ENCODE measurements around the gene MYOCD.

Gene MYOCD

GRCh38 chr17:12646761-12647422 is 18.8 kb upstream of the MYOCD start:
- ATAC-seq (ENCODE audit: insufficient read depth, low read depth) (no peak), DNase-seq (no peak)
- H3K9ac ChIP-seq (ENCODE audit: low read depth, low read length): no peak overlapping the region
- H3K4me2 ChIP-seq (ENCODE audit: insufficient read depth, low read length): no peak overlapping the region
- no peak overlapping the region for H3K4me3 ChIP-seq (ENCODE audit: low read depth in 1 of 2, low read length in 2 of 2)
- no peak for TF ChIP-seq CTCF (IDR thresholded peaks at IDR 0.05; ENCODE audit: borderline replicate concordance, extremely low read depth, low read length, poor library complexity, severe bottlenecking)
- no peak for TF ChIP-seq EZH2 (IDR thresholded peaks at IDR 0.05; ENCODE audit: borderline replicate concordance, low read depth, low read length, severe bottlenecking)
- no peak overlapping the region for H2AFZ ChIP-seq (ENCODE audit: low read depth, low read length)
- no peak overlapping the region for H3K27ac ChIP-seq (ENCODE audit: low read length)
- H3K27me3 ChIP-seq (ENCODE audit: insufficient read depth, low read length, poor library complexity): peaks cover 7% of the 10 kb centered on the region
- no peaks in the 10 kb centered on the region for H4K20me1 ChIP-seq (ENCODE audit: insufficient read depth, low read length)
- H3K4me1 ChIP-seq (ENCODE audit: insufficient read depth, low read length): no peaks in the 10 kb centered on the region
- no peaks in the 10 kb centered on the region for H3K9me3 ChIP-seq (ENCODE audit: insufficient read depth, low read length, severe bottlenecking)
- H3K36me3 ChIP-seq (ENCODE audit: insufficient read depth, low read length): no peaks in the 10 kb centered on the region
- H3K79me2 ChIP-seq (ENCODE audit: insufficient read depth, low read length): no peaks in the 10 kb centered on the region

DNA sequence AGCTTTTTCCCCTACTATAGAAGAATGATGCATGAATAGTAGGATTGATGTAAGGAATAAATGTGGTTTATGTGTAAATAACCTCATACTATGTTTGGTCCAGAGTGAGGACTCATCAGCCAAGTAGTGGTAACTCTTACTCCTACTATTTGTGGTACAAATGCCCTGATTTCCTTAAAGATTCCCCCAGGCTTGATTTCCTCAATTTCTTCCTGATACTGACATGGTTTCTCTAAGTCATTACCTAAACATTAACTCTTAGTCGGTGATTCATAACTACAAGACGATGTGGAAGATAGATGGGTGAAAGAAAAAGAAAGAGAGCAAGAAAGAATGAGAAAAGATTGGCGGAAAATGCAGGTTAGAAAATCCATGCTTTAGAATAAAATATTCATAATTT is 17.2 kb upstream of the MYOCD start:
- DNase-seq: no peak
- H3K9me3 ChIP-seq (ENCODE audit: insufficient read depth, low read length, severe bottlenecking): no peaks in the 10 kb centered on the region
- H3K9ac ChIP-seq (ENCODE audit: low read depth, low read length): no peak overlapping the region
- no peaks in the 10 kb centered on the region for H3K79me2 ChIP-seq (ENCODE audit: insufficient read depth, low read length)
- no peaks in the 10 kb centered on the region for H3K36me3 ChIP-seq (ENCODE audit: insufficient read depth, low read length)
- TF ChIP-seq CTCF (IDR thresholded peaks at IDR 0.05; ENCODE audit: borderline replicate concordance, extremely low read depth, low read length, poor library complexity, severe bottlenecking) (no peak), EZH2 (IDR thresholded peaks at IDR 0.05; ENCODE audit: borderline replicate concordance, low read depth, low read length, severe bottlenecking) (no peak)
- H3K27me3 ChIP-seq (ENCODE audit: insufficient read depth, low read length, poor library complexity): peaks cover 7% of the 10 kb centered on the region
- H4K20me1 ChIP-seq (ENCODE audit: insufficient read depth, low read length): no peaks in the 10 kb centered on the region
- ATAC-seq (ENCODE audit: insufficient read depth, low read depth): no peak
- H3K4me1 ChIP-seq (ENCODE audit: insufficient read depth, low read length): no peaks in the 10 kb centered on the region
- H3K27ac ChIP-seq (ENCODE audit: low read length): no peak overlapping the region
- H2AFZ ChIP-seq (ENCODE audit: low read depth, low read length): no peak overlapping the region
- no peak overlapping the region for H3K4me2 ChIP-seq (ENCODE audit: insufficient read depth, low read length)
- no peak overlapping the region for H3K4me3 ChIP-seq (ENCODE audit: low read depth in 1 of 2, low read length in 2 of 2)

DNA sequence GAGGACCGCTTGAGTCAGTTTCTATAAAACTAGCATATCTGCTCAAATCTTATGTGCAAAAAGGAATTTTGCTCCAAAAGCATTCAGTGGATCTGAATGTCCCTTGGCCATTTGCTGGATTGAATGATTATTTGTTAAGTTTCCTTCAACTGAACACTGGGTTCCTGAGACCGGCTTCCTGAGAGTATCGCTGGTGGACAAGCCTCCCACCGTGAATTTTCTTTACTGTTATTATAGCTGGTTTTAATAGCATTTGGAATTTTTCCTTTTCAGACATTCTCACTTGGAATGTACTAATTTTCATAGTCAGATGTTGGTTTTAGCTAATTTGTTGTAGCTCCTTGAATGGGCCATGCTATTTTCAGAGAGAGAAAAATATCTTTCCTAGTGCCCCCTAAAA is 9.8 kb upstream of the MYOCD start:
- H3K9me3 ChIP-seq (ENCODE audit: insufficient read depth, low read length, severe bottlenecking): no peaks in the 10 kb centered on the region
- no peaks in the 10 kb centered on the region for H4K20me1 ChIP-seq (ENCODE audit: insufficient read depth, low read length)
- H3K4me2 ChIP-seq (ENCODE audit: insufficient read depth, low read length): no peak overlapping the region
- no peaks in the 10 kb centered on the region for H3K27me3 ChIP-seq (ENCODE audit: insufficient read depth, low read length, poor library complexity)
- TF ChIP-seq EZH2 (IDR thresholded peaks at IDR 0.05; ENCODE audit: borderline replicate concordance, low read depth, low read length, severe bottlenecking): no peak
- no peak for TF ChIP-seq CTCF (IDR thresholded peaks at IDR 0.05; ENCODE audit: borderline replicate concordance, extremely low read depth, low read length, poor library complexity, severe bottlenecking)
- no peak overlapping the region for H3K4me3 ChIP-seq (ENCODE audit: low read depth in 1 of 2, low read length in 2 of 2)
- no peak for ATAC-seq (ENCODE audit: insufficient read depth, low read depth)
- H3K4me1 ChIP-seq (ENCODE audit: insufficient read depth, low read length): no peaks in the 10 kb centered on the region
- H3K9ac ChIP-seq (ENCODE audit: low read depth, low read length): no peak overlapping the region
- H3K27ac ChIP-seq (ENCODE audit: low read length): no peak overlapping the region
- H2AFZ ChIP-seq (ENCODE audit: low read depth, low read length): no peak overlapping the region
- no peaks in the 10 kb centered on the region for H3K79me2 ChIP-seq (ENCODE audit: insufficient read depth, low read length)
- DNase-seq: no peak
- no peaks in the 10 kb centered on the region for H3K36me3 ChIP-seq (ENCODE audit: insufficient read depth, low read length)
